IMR-90 (cell line): ENCODE measurements around the gene HCRTR1. TPM values are rescaled to one million over a fixed set of nuclear protein-coding genes. Genes with fewer than 3 reads are reported as not detected.

Experiments used
- ATAC-seq: fragments of 200-7000 bp; cut with Tn5 transposase; 2 replicates; pipeline ENCODE4 v1.9.1; 2020; ENCODE audit warnings: low read depth, mild to moderate bottlenecking, moderate library complexity
- BruUV-seq: library from RNA; stranded (reverse); fragments of 400-500 nt; replicated peaks from 2 replicates; lab custom pipeline; 2021; lab: Mats Ljungman, UMichigan
- CTCF ChIA-PET: fragments of 300-600 bp; formaldehyde crosslinking; extraction: SDS; loops from one replicate; lab custom pipeline; 2021; ENCODE audit warnings: antibody characterized with exemption; lab: Yijun Ruan, JAX
- POLR2A ChIA-PET: fragments of 300-600 bp; sonication (Branson Sonifier 250); formaldehyde crosslinking; loops from one replicate; lab custom pipeline; 2022; ENCODE audit warnings: antibody characterized with exemption; ENCODE audit not compliant: unreplicated experiment; lab: Charles Lee
- DNase-seq: peaks from one replicate; pipeline ENCODE4 v3.0.0; 2013
- H2AFZ ChIP-seq: replicated peaks from 2 replicates; pipeline ENCODE3; 2013; ENCODE audit warnings: low read length, mild to moderate bottlenecking; ENCODE audit not compliant: poor library complexity
- H2AK5ac ChIP-seq: 2 replicates; pipeline ENCODE4 v1.6.1; 2013; ENCODE audit warnings: low read depth, low read length, inconsistent platforms
- H2AK9ac ChIP-seq: replicated peaks from 2 replicates; pipeline ENCODE3; 2013; ENCODE audit warnings: mild to moderate bottlenecking, low read depth, low read length, moderate library complexity; ENCODE audit not compliant: poor library complexity
- H2BK120ac ChIP-seq: 2 replicates; pipeline ENCODE4 v1.6.1; 2013; ENCODE audit warnings: low read depth, low read length, inconsistent platforms
- H2BK15ac ChIP-seq: 3 replicates; pipeline ENCODE4 v1.6.1; 2013; ENCODE audit warnings: low read depth, low read length, inconsistent platforms
- H2BK20ac ChIP-seq: 2 replicates; pipeline ENCODE4 v1.6.1; 2013; ENCODE audit warnings: low read depth, mild to moderate bottlenecking, inconsistent platforms, low read length, moderate library complexity
- H2BK5ac ChIP-seq: 2 replicates; pipeline ENCODE4 v1.6.1; 2013; ENCODE audit warnings: mild to moderate bottlenecking, low read depth, low read length, inconsistent platforms; ENCODE audit not compliant: poor library complexity, severe bottlenecking
- H3K14ac ChIP-seq: replicated peaks from 2 replicates; pipeline ENCODE4 v1.6.1; 2013; ENCODE audit warnings: low read depth, low read length, inconsistent platforms
- H3K18ac ChIP-seq: 2 replicates; pipeline ENCODE4 v1.6.1; 2013; ENCODE audit warnings: low read depth, low read length, control low read depth
- H3K23ac ChIP-seq: 2 replicates; pipeline ENCODE4 v1.6.1; 2013; ENCODE audit warnings: low read depth, low read length, inconsistent platforms
- H3K27ac ChIP-seq: 2 replicates; pipeline ENCODE4 v1.5.1; 2013; ENCODE audit warnings: mild to moderate bottlenecking, control low read depth, low read length; ENCODE audit not compliant: insufficient read depth
- H3K27me3 ChIP-seq: 2 replicates; pipeline ENCODE4 v1.6.1; 2013; ENCODE audit warnings: low read length; ENCODE audit not compliant: control insufficient read depth, insufficient read depth
- H3K36me3 ChIP-seq: 2 replicates; pipeline ENCODE4 v1.6.1; 2013; ENCODE audit warnings: low read length, mixed read lengths; ENCODE audit not compliant: control insufficient read depth, insufficient read depth
- H3K4ac ChIP-seq: 2 replicates; pipeline ENCODE4 v1.6.1; 2013; ENCODE audit warnings: low read depth, low read length, inconsistent platforms
- H3K4me1 ChIP-seq: 2 replicates; pipeline ENCODE4 v1.6.1; 2013; ENCODE audit warnings: low read length, mixed read lengths; ENCODE audit not compliant: control insufficient read depth, insufficient read depth
- H3K4me2 ChIP-seq: 2 replicates; pipeline ENCODE4 v1.6.1; 2013; ENCODE audit warnings: low read depth, mild to moderate bottlenecking, control low read depth, low read length, moderate library complexity
- H3K4me3 ChIP-seq: 2 replicates; pipeline ENCODE4 v1.5.1; 2013; ENCODE audit warnings: low read depth, mild to moderate bottlenecking, control low read depth, low read length, moderate library complexity; ENCODE audit not compliant: insufficient read depth
- H3K56ac ChIP-seq: 2 replicates; pipeline ENCODE4 v1.6.1; 2013; ENCODE audit warnings: low read length, inconsistent platforms; ENCODE audit not compliant: insufficient read depth; ENCODE audit errors: extremely low read depth
- H3K79me1 ChIP-seq, 2 experiments: 2 replicates each; pipeline ENCODE4 v1.6.1; 2013; ENCODE audit warnings: low read length in 2 of 2, inconsistent platforms in 1 of 2, low read depth in 1 of 2
- H3K9ac ChIP-seq: 2 replicates; pipeline ENCODE4 v1.6.1; 2013; ENCODE audit warnings: low read depth, low read length, control low read depth
- H3K9me1 ChIP-seq: 2 replicates; pipeline ENCODE4 v1.6.1; 2013; ENCODE audit warnings: low read length, inconsistent platforms; ENCODE audit not compliant: insufficient read depth
- H3K9me3 ChIP-seq: 2 replicates; pipeline ENCODE4 v1.6.1; 2013; ENCODE audit warnings: low read length; ENCODE audit not compliant: control insufficient read depth, insufficient read depth
- H4K20me1 ChIP-seq: 2 replicates; pipeline ENCODE4 v1.6.1; 2013; ENCODE audit warnings: low read length, inconsistent platforms; ENCODE audit not compliant: insufficient read depth
- H4K5ac ChIP-seq: 2 replicates; pipeline ENCODE4 v1.6.1; 2013; ENCODE audit warnings: mild to moderate bottlenecking, low read depth, low read length, control low read depth
- H4K8ac ChIP-seq, 2 experiments: 2 replicates each; pipeline ENCODE4 v1.6.1; 2013; ENCODE audit warnings: low read depth in 2 of 2, low read length in 2 of 2, control low read depth in 1 of 2, inconsistent platforms in 1 of 2
- H4K91ac ChIP-seq: 2 replicates; pipeline ENCODE4 v1.6.1; 2013; ENCODE audit warnings: low read depth, low read length, inconsistent platforms; ENCODE audit not compliant: insufficient read depth
- BHLHE40 ChIP-seq: fragments of 150-350 bp; IDR thresholded peaks from 2 replicates; pipeline ENCODE4 v1.6.1; 2016; ENCODE audit warnings: mild to moderate bottlenecking, low read depth, low read length
- CEBPB ChIP-seq: IDR thresholded peaks from 2 replicates; pipeline ENCODE4 v1.6.1; 2012; ENCODE audit warnings: low read depth, low read length, improper control_type of control experiment
- CTCF ChIP-seq: conservative IDR thresholded peaks from 2 replicates; pipeline ENCODE4 v1.5.1; 2012; ENCODE audit warnings: mild to moderate bottlenecking, low read depth, low read length, improper control_type of control experiment
- FOS ChIP-seq: fragments of 150-350 bp; IDR thresholded peaks from 2 replicates; pipeline ENCODE4 v1.6.1; 2016; ENCODE audit warnings: low read depth, low read length
- MXI1 ChIP-seq: IDR thresholded peaks from 2 replicates; pipeline ENCODE4 v1.6.1; 2012; ENCODE audit warnings: low read depth, mild to moderate bottlenecking, low read length, moderate library complexity, borderline replicate concordance
- NFE2L2 ChIP-seq: fragments of 150-350 bp; IDR thresholded peaks from 2 replicates; pipeline ENCODE4 v1.6.1; 2016; ENCODE audit warnings: low read depth, mild to moderate bottlenecking, low read length
- RAD21 ChIP-seq: IDR thresholded peaks from 2 replicates; pipeline ENCODE4 v1.6.1; 2012; ENCODE audit warnings: low read length, improper control_type of control experiment
- RCOR1 ChIP-seq: IDR thresholded peaks from 2 replicates; pipeline ENCODE4 v1.6.1; 2012; ENCODE audit warnings: mild to moderate bottlenecking, low read length, improper control_type of control experiment; ENCODE audit not compliant: insufficient replicate concordance
- RFX5 ChIP-seq: IDR thresholded peaks from 2 replicates; pipeline ENCODE4 v1.8.0; 2012; ENCODE audit warnings: low read depth, mild to moderate bottlenecking, low read length, moderate library complexity
- SMC3 ChIP-seq: fragments of 150-350 bp; IDR thresholded peaks from 2 replicates; pipeline ENCODE4 v1.6.1; 2016; ENCODE audit warnings: low read depth, mild to moderate bottlenecking, antibody characterized with exemption, low read length, moderate library complexity
- USF2 ChIP-seq: fragments of 150-350 bp; IDR thresholded peaks from 2 replicates; pipeline ENCODE4 v1.6.1; 2017; ENCODE audit warnings: mild to moderate bottlenecking, antibody characterized with exemption, low read length, low read depth
- WGBS, 2 experiments: methylation state at CpG; one replicate each; pipeline versions ENCODE4 v1.1.5 to v1.1.7; 2013; ENCODE audit warnings: missing lambda C conversion rate in 2 of 2; ENCODE audit not compliant: insufficient read length in 1 of 2; ENCODE audit errors: extremely low coverage in 2 of 2; 5-methylcytosine and 5-hydroxymethylcytosine counted together
- dilution Hi-C: fragments of 300-500 bp; cut with HindIII; formaldehyde crosslinking; loops from one replicate; pipeline ENCODE4 v1.14.3; 2018; ENCODE audit warnings: low sequenced_read_pairs; ENCODE audit not compliant: unreplicated experiment
- in situ Hi-C: fragments of 300-500 bp; cut with MboI; formaldehyde crosslinking; loops from 3 replicates; pipeline ENCODE4 v1.14.3; 2019; ENCODE audit warnings: low sequenced_read_pairs, inconsistent platforms, mixed read lengths
- intact Hi-C: fragments of 100-400 bp; cut with micrococcal nuclease; formaldehyde crosslinking; loops from 2 replicates; pipeline ENCODE4 v1.10.0; 2022
- polyA plus RNA-seq, 3 experiments: library from polyadenylated mRNA; depleted of rRNA; stranded (reverse); fragments of >200 nt; gene quantifications; 2 replicates each; pipeline ENCODE4 v1.2.3, GENCODE V29; 2012; ENCODE audit warnings: low replicate concordance in 1 of 3
- total RNA-seq: library from RNA; depleted of rRNA; stranded (reverse); fragments of >200 nt; gene quantifications from 2 replicates; pipeline ENCODE4 v1.2.3, GENCODE V29; 2012

The HCRTR1 gene
- total and polyA plus RNA-seq, 2 of the 4 experiments (the other 2 are of a cell fraction), result not detected

DNA sequence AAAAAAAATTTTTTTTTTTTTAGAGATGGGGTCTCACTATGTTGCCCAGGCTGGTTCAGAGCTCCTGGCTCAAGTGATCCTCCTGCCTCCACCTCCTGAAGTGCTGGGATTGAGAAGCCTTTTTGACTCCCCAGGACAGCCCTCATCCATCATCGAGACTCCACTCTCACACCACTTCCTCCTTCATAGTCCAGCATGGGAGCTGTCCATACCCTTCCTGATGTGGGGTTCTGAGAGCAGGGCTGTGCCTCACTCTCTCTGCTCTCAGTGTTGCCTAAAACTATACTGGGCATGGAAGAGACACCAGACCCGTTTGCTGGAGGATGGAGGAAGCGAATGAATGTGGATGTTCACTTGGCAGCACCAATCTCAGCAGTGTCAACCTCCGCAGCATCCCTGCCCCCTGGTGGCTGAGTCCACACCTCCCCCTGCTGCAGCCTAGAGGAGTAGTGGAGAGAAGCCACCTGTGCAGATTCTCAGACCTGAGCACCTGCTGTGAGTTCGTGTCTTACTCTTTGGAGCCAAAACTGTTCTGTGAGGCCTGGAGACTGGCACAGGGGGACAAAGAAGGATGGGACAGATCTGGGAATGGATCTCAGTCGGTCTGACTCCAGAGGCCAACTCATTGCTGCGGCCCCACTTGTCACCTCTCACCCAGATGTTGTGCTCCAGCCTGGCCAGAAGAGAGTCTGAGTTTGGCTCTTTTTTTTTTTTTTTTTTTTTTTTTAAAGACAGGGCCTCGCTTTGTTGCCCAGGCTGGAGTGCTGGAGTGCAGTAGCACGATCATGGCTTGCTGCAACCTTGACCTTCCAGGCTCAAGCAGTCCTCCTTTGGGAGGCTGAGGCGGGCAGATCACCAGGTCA, 23.5 kb upstream of the HCRTR1 start (continued):
- no peak for TF ChIP-seq RFX5
- no peak for TF ChIP-seq BHLHE40

DNA sequence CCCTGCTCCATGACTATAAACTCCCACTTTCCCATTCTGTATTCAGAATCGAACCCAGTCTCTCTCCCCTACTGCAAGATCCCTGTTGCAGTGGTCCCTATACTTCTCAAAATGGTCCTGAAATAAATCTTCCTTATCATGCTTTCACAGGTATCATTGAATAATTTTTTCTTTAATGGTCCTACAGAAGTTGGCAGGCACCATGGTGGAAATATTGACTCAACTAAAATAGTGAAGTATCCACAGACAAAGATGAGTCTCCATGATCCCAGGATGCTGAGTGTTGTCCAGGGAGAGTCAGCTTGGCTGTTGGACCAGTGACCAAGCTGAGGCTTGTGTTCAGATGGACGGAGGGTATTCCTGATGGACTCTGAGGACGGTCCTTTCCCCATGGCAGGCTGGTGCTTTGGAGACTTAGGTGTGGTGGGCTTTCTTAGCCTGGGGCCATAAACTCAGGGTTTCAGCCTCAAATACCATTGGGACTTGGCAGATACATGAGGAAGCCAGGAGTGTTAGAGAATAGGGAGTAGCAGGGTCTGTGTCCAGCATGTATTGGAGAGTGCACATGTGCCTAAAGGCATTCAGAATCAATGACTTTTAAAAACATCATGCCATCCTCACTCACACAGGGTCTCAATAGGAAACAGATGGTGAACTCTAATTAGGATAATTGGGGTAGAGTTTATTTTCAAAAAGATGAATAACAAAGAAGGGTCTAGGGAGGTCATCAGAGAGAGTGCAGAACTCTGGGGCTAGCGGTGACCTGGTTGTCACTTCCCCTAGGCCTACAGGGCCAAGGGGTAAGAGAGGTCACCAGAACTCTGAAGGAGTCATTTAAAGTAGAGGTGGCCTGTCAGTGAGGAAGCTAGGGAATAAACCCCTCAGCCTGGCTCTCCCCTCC, 21.4 kb upstream of the HCRTR1 start:
- H3K4me3 ChIP-seq, result no peak overlapping the region
- no peak overlapping the region for H3K18ac ChIP-seq
- H3K9ac ChIP-seq, result no peak overlapping the region
- in situ Hi-C loops (no loop called here), dilution Hi-C loops (no loop called here), intact Hi-C loops (no loop called here)
- ATAC-seq (no peak), DNase-seq (no peak)
- no peak overlapping the region for H2BK5ac ChIP-seq
- no peak overlapping the region for H3K14ac ChIP-seq
- H3K36me3 ChIP-seq, result no peaks in the 10 kb centered on the region
- H2BK15ac ChIP-seq, result no peak overlapping the region
- H4K20me1 ChIP-seq, result no peaks in the 10 kb centered on the region
- no peaks in the 10 kb centered on the region for H3K9me1 ChIP-seq
- H3K4me1 ChIP-seq, result no peaks in the 10 kb centered on the region
- H2AK9ac ChIP-seq, result no peak overlapping the region
- no peaks in the 10 kb centered on the region for H3K9me3 ChIP-seq
- H2BK120ac ChIP-seq, result no peak overlapping the region
- no peak overlapping the region for H3K4me2 ChIP-seq
- CTCF ChIA-PET, result interaction anchor here (1.0 to 1.3 kb wide), 3 partner anchors 8 to 37 kb away, joined by 3 to 4 read pairs (median 4); no protein-coding TSS in a partner anchor
- WGBS, 2 experiments, result 83% methylated on average over 1 of the region's 4 CpGs; no CpG with 5 or more reads in 1 of the 2 experiments
- POLR2A ChIA-PET, result no interaction called here
- no peak overlapping the region for H2AK5ac ChIP-seq
- no peaks in the 10 kb centered on the region for H3K79me1 ChIP-seq
- no TSS peak for BruUV-seq
- no peak overlapping the region for H2BK20ac ChIP-seq
- no peak overlapping the region for H2AFZ ChIP-seq
- no peak overlapping the region for H4K91ac ChIP-seq
- H3K27me3 ChIP-seq, result peaks cover 16% of the 10 kb centered on the region
- H3K56ac ChIP-seq, result no peak overlapping the region
- H3K23ac ChIP-seq, result no peak overlapping the region
- H4K5ac ChIP-seq, result no peak overlapping the region
- H4K8ac ChIP-seq, result no peak overlapping the region
- no peak overlapping the region for H3K4ac ChIP-seq
- H3K27ac ChIP-seq, result no peak overlapping the region
- no peak for TF ChIP-seq NFE2L2
- TF ChIP-seq SMC3, result no peak
- no peak for TF ChIP-seq FOS
- no peak for TF ChIP-seq RCOR1
- no peak for TF ChIP-seq MXI1
- TF ChIP-seq USF2, result no peak
- no peak for TF ChIP-seq BHLHE40
- no peak for TF ChIP-seq RFX5
- TF ChIP-seq RAD21, result no peak
- no peak for TF ChIP-seq CTCF
- no peak for TF ChIP-seq CEBPB
